ENCODE results near the gene CDK14.

GRCh38 chr7:90705391-90706071, 109.4 kb downstream of the CDK14 start:
- TF ChIP-seq CTCF (IDR thresholded peaks at IDR 0.05) (no peak), POLR2A (IDR thresholded peaks at IDR 0.05) (no peak)

Measured in ovary (tissue), 3 donors.